Natural killer cell (primary cell): ENCODE results near the gene ATP11C. TPM values are rescaled to one million over a fixed set of nuclear protein-coding genes. Genes with fewer than 3 reads are reported as not detected.
A peak's percentile ranks its signal among the peaks of the same experiment; 100 is the strongest.

Source experiments
- ATAC-seq, 3 donors: fragments of 150-1000 bp in 2 of 3; fragments of 200-7000 bp in 1 of 3; cut with Tn5 transposase; 1 replicate in 1 of 3; 2 replicates in 2 of 3; pipeline ENCODE4 v1.10.0; 2021; ENCODE audit warnings: mild to moderate bottlenecking in 2 of 3, moderate library complexity in 2 of 3
- DNase-seq, 2 donors: peaks; one replicate each; pipeline versions ENCODE4 v3.0.0 to v3.0.0-alpha.2; 2013 to 2021; ENCODE audit warnings: mixed read lengths in 1 of 2
- H3K27ac ChIP-seq: one replicate; pipeline ENCODE4 v1.5.1; 2013; ENCODE audit warnings: mild to moderate bottlenecking, low read length
- H3K27me3 ChIP-seq: one replicate; pipeline ENCODE4 v1.6.1; 2013; ENCODE audit warnings: low read length; ENCODE audit not compliant: control insufficient read depth, insufficient read depth
- H3K36me3 ChIP-seq: one replicate; pipeline ENCODE4 v1.6.1; 2013; ENCODE audit warnings: low read length; ENCODE audit not compliant: control insufficient read depth, insufficient read depth
- H3K4me1 ChIP-seq: one replicate; pipeline ENCODE4 v1.6.1; 2013; ENCODE audit warnings: low read length; ENCODE audit not compliant: control insufficient read depth, insufficient read depth
- H3K4me3 ChIP-seq: one replicate; pipeline ENCODE4 v1.5.1; 2013; ENCODE audit warnings: low read length
- H3K9me3 ChIP-seq: one replicate; pipeline ENCODE4 v1.6.1; 2013; ENCODE audit warnings: low read length; ENCODE audit not compliant: control insufficient read depth, insufficient read depth
- H3K27ac Mint-ChIP-seq, 2 donors: one replicate each; pipeline ENCODE4 v1.8.0; 2022; ENCODE audit warnings: mild to moderate bottlenecking in 2 of 2, mixed read lengths in 2 of 2, moderate library complexity in 1 of 2
- H3K27me3 Mint-ChIP-seq, 2 donors: one replicate each; pipeline ENCODE4 v1.8.0; 2022; ENCODE audit warnings: low read depth in 2 of 2, mixed read lengths in 2 of 2
- H3K36me3 Mint-ChIP-seq: one replicate; pipeline ENCODE4 v1.8.0; 2022; ENCODE audit warnings: mixed read lengths
- H3K4me1 Mint-ChIP-seq, 2 donors: one replicate each; pipeline ENCODE4 v1.8.0; 2022; ENCODE audit warnings: mixed read lengths in 2 of 2
- H3K4me3 Mint-ChIP-seq: one replicate; pipeline ENCODE4 v1.8.0; 2022; ENCODE audit warnings: mild to moderate bottlenecking, moderate library complexity, mixed read lengths
- H3K9me3 Mint-ChIP-seq, 2 donors: one replicate each; pipeline ENCODE4 v1.8.0; 2022; ENCODE audit warnings: mixed read lengths in 2 of 2
- WGBS: methylation state at CpG from one replicate; pipeline ENCODE4 v1.1.7; 2013; ENCODE audit warnings: missing lambda C conversion rate; ENCODE audit not compliant: insufficient coverage; 5-methylcytosine and 5-hydroxymethylcytosine counted together
- intact Hi-C: fragments of 100-400 bp; cut with micrococcal nuclease; formaldehyde crosslinking; loops from one replicate; pipeline ENCODE4 v1.14.2; 2022
- total RNA-seq, 4 donors: library from RNA; stranded (reverse); fragments of 120-200 nt in 1 of 4; gene quantifications; one replicate each; pipeline versions ENCODE4 v1.2.3 to v1.2.4, GENCODE V29; 2013 to 2022
- TF ChIP-seq, protein P1 (sequence below): fragments of 200-600 bp; IDR thresholded peaks from one replicate; pipeline ENCODE4 v1.8.0; 2022; ENCODE audit warnings: antibody characterized with exemption

ATP11C gene
- total RNA-seq = 10 to 100 TPM; 20.0 to 24.3 (median 24.0) TPM
- 36.1 TPM for total RNA-seq (2013)

DNA sequence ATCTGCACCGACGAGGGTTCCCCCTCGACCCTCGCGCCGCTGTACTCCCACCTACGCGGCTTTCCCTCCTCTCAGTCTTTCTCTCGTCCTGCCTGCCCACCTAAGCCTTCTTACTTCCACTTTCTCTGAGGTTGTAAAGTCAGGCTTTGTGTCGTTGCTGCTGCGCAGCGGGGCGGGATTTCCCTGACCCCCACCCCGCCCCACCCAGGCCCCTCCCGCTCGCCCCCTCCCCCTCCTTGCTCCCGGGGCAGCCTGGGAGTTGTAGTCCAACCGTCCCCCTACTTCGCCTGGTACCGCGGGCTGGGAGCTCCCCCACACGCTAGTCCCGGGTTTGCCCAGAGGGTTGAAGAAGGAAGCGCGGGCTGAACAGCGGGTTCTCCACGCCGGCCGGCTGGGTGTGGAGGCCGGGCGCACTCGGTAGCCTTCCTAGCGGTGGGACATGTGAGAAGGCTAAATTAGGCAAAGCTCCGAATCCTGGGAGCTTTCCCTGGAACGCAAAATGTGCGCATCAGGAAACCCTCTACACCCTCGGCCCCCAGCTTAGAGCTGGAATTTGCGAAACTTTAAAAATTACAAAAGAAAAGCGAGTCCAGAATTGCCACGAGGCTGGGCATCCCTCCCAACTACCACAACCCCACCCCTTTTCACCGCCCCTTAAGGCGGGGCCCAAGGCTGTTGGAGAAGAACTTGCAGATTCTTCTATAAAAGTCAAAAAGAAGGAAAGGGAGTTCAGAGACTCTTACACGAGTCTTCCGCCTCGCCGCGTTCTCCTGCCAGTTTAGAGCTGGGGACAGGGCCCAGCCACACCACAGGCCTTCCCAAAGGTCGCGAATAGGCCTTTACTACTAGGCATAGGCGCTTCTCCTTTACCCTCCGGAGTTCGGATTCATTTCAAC lies at the start of gene ATP11C:
TSS of gene ATP11C (minus strand) at position 153 of the 896 bp plus-strand sequence. CDS start 1,011 bp downstream, outside the sequence.
- H3K27me3 Mint-ChIP-seq = peaks cover 0 to 10% of the 10 kb centered on the region in 2 donors
- intact Hi-C loops = no loop called here
- H3K9me3 Mint-ChIP-seq = no peaks in the 10 kb centered on the region
- peak within 1 kb of the TSS; percentile 95 for H3K27ac ChIP-seq
- H3K36me3 Mint-ChIP-seq = no peaks in the 10 kb centered on the region
- DNase-seq (peak; percentile 65 to 90), ATAC-seq (peak; percentile 81 to 94 (median 82))
- peak within 1 kb of the TSS; percentile 88 to 94 for H3K27ac Mint-ChIP-seq
- peaks cover 8 to 13% of the 10 kb centered on the region in 2 donors for H3K4me1 Mint-ChIP-seq
- WGBS = under 1% methylated on average over 40 of the region's 52 CpGs
- no peaks in the 10 kb centered on the region for H3K9me3 ChIP-seq
- TF ChIP-seq, protein P1, sequence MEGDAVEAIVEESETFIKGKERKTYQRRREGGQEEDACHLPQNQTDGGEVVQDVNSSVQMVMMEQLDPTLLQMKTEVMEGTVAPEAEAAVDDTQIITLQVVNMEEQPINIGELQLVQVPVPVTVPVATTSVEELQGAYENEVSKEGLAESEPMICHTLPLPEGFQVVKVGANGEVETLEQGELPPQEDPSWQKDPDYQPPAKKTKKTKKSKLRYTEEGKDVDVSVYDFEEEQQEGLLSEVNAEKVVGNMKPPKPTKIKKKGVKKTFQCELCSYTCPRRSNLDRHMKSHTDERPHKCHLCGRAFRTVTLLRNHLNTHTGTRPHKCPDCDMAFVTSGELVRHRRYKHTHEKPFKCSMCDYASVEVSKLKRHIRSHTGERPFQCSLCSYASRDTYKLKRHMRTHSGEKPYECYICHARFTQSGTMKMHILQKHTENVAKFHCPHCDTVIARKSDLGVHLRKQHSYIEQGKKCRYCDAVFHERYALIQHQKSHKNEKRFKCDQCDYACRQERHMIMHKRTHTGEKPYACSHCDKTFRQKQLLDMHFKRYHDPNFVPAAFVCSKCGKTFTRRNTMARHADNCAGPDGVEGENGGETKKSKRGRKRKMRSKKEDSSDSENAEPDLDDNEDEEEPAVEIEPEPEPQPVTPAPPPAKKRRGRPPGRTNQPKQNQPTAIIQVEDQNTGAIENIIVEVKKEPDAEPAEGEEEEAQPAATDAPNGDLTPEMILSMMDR = no peak
- peak within 1 kb of the TSS; percentile 78 for H3K4me3 ChIP-seq
- no peaks in the 10 kb centered on the region for H3K27me3 ChIP-seq
- peaks cover 11% of the 10 kb centered on the region for H3K4me1 ChIP-seq
- peak within 1 kb of the TSS; percentile 95 for H3K4me3 Mint-ChIP-seq
- no peaks in the 10 kb centered on the region for H3K36me3 ChIP-seq

DNA sequence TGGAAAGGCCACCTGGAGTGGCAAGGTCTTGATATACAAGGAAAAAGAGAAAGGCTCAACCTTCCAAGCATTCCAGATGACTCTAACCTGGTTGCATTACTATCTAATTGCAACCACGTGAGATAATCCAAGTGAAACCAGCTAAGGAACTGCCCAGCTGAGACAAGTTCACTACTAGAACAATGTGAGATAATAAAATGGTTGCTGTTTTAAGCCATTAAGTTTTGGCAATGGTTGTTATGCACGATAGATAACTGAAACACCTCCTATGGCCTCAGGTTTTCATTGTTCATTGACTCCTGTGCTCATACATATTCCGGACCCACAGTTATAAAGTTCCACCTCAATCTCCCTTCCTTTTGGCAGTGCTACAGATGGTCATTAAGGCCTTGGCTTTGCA lies 41.6 kb upstream of the ATP11C start:
- no peaks in the 10 kb centered on the region for H3K27me3 ChIP-seq
- DNase-seq (no peak), ATAC-seq (no peak)
- H3K27ac ChIP-seq = no peak overlapping the region
- H3K27me3 Mint-ChIP-seq = peaks cover 12 to 39% of the 10 kb centered on the region in 2 donors
- H3K9me3 ChIP-seq = no peaks in the 10 kb centered on the region
- H3K4me1 Mint-ChIP-seq = no peaks in the 10 kb centered on the region
- intact Hi-C loops = loop anchor here (10.0 kb wide), 1 partner anchor 1200 kb away; no protein-coding TSS in a partner anchor
- no peaks in the 10 kb centered on the region for H3K36me3 ChIP-seq
- H3K4me3 ChIP-seq = no peak overlapping the region
- H3K4me1 ChIP-seq = no peaks in the 10 kb centered on the region
- TF ChIP-seq, protein P1 = no peak
- H3K9me3 Mint-ChIP-seq = peaks cover 0 to 4% of the 10 kb centered on the region in 2 donors
- 92% methylated on average over 2 of the region's 3 CpGs for WGBS
- no peak overlapping the region for H3K27ac Mint-ChIP-seq
- H3K4me3 Mint-ChIP-seq = no peak overlapping the region
- H3K36me3 Mint-ChIP-seq = no peaks in the 10 kb centered on the region

- intact Hi-C loops = loop anchor here (10.0 kb wide), 1 partner anchor 1198 kb away; no protein-coding TSS in a partner anchor
- no peaks in the 10 kb centered on the region for H3K36me3 Mint-ChIP-seq
- WGBS = 89% methylated on average over 5 of the region's 6 CpGs
- TF ChIP-seq, protein P1 = no peak
- peaks cover 11 to 35% of the 10 kb centered on the region in 2 donors for H3K27me3 Mint-ChIP-seq
- H3K4me1 Mint-ChIP-seq = no peaks in the 10 kb centered on the region
- ATAC-seq (no peak), DNase-seq (no peak)
- Histone ChIP-seq H3K27ac (no peak overlapping the region), H3K4me3 (no peak overlapping the region), H3K27me3 (no peaks in the 10 kb centered on the region), H3K4me1 (no peaks in the 10 kb centered on the region), H3K9me3 (no peaks in the 10 kb centered on the region), H3K36me3 (no peaks in the 10 kb centered on the region)
- peaks cover 0 to 4% of the 10 kb centered on the region in 2 donors for H3K9me3 Mint-ChIP-seq
- no peak overlapping the region for H3K4me3 Mint-ChIP-seq
- no peak overlapping the region for H3K27ac Mint-ChIP-seq
These were observed 40.1 kb upstream of the ATP11C start for GRCh38 chrX:139972629-139973624.
